Erythroblast (primary cell): ENCODE measurements around the gene MTSS2.

Experiments
- DNase-seq, 2 experiments: peaks; one replicate each; lab custom pipeline; 2025; lab: John Stamatoyannopoulos, UW
- GATA1 ChIP-seq: IDR thresholded peaks from 2 replicates; pipeline ENCODE4 v1.6.1; 2011; ENCODE audit warnings: low read depth, mild to moderate bottlenecking, control low read depth, low read length, moderate library complexity
- POLR2A ChIP-seq: IDR thresholded peaks from 2 replicates; pipeline ENCODE4 v1.6.1; 2011; ENCODE audit warnings: mild to moderate bottlenecking, low read length

The MTSS2 gene

GRCh38 chr16:70711211-70712031 is 25.6 kb upstream of the MTSS2 start:
- no peak for DNase-seq
- no peak for TF ChIP-seq POLR2A
- no peak for TF ChIP-seq GATA1

GRCh38 chr16:70710422-70711210 is 24.8 kb upstream of the MTSS2 start:
- DNase-seq: no peak
- TF ChIP-seq POLR2A: no peak
- no peak for TF ChIP-seq GATA1

GRCh38 chr16:70709942-70710341 is 24.1 kb upstream of the MTSS2 start:
- no peak for DNase-seq
- no peak for TF ChIP-seq GATA1
- TF ChIP-seq POLR2A: no peak

- TF ChIP-seq POLR2A: no peak
- no peak for TF ChIP-seq GATA1
- DNase-seq: no peak
These were observed 23.6 kb upstream of the MTSS2 start for GRCh38 chr16:70709457-70709856.

- no peak for DNase-seq
- TF ChIP-seq POLR2A: no peak
These were observed 22.8 kb upstream of the MTSS2 start for GRCh38 chr16:70708366-70709246.

- no peak for DNase-seq
- TF ChIP-seq GATA1: no peak
- no peak for TF ChIP-seq POLR2A
These were observed 21.2 kb upstream of the MTSS2 start for GRCh38 chr16:70706948-70707465.

- TF ChIP-seq POLR2A: no peak
- no peak for TF ChIP-seq GATA1
- no peak for DNase-seq
These were observed 19.2 kb upstream of the MTSS2 start for GRCh38 chr16:70705056-70705455.

DNA sequence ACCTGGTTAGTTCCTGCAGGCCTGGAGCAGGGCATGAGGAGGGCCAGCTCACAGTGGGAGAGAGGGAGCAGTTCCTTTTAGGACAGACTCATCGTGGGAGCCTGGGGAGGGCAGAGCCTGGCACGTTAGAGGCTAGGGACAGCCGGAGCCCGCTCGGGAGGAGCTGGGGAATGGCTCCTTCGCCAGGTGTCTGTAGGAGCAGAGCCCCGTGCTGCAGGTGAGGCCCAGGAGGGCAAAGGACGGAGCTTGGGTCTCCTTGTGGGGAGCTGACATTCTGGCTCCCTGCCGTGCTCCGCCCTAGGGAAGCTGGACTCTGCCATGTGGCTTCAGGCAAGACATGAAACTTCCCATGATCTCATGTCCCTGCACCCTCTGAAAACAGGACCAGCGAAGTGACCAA is 18.7 kb upstream of the MTSS2 start:
- no peak for DNase-seq
- TF ChIP-seq GATA1 (no peak), POLR2A (no peak)

- DNase-seq: no peak
- TF ChIP-seq GATA1 (no peak), POLR2A (no peak)
These were observed 18.1 kb upstream of the MTSS2 start for GRCh38 chr16:70703835-70704381.

- no peak for DNase-seq
These were observed 17.4 kb upstream of the MTSS2 start for GRCh38 chr16:70703041-70703834.

GRCh38 chr16:70702624-70703023 is 16.8 kb upstream of the MTSS2 start:
- peak in 1 of 2 experiments; percentile 24 for DNase-seq
- TF ChIP-seq GATA1: no peak
- no peak for TF ChIP-seq POLR2A

More at GRCh38 chr16:70703041-70703834, 17.4 kb upstream of the MTSS2 start:
- TF ChIP-seq GATA1: no peak
- TF ChIP-seq POLR2A: no peak

DNA sequence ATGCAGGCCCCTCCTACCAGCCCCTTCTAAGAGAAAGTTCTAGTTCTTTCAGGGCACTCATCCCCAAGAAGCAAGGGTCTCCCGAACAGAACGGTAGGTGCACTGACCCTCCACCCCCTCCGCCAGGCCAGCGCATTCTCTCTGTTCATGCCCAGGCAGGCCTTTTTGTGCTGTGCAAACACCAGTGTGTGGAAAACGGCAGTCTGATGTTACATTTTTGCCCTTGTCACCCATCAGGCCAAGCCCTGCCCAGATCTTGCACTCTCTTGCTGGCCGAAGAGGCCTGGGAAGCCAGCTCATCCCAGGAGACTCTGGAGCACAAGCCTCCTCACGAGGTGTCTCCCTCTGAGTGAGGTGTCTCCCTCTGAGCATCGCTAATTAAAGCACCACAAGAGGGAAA is 16.1 kb upstream of the MTSS2 start:
- TF ChIP-seq POLR2A (no peak), GATA1 (no peak)
- DNase-seq: no peak
